Activated naive CD4-positive, alpha-beta T cell treated with anti-CD3 and anti-CD28 coated beads, Interleukin-2, amount 10 ng/mL, durations not matched to agents 7 days and 5 days (primary cell): ENCODE results near the gene SUGCT.
"Not testable (repeated sequence)": the region's sequence is repeated elsewhere in the genome, so short reads cannot be mapped to it uniquely, and the experiment has no call there.

Experiments
- CTCF ChIA-PET: fragments of 350-600 bp; sonication (Branson Sonifier 250); formaldehyde crosslinking; loops from one replicate; lab custom pipeline; 2021; ENCODE audit warnings: antibody characterized with exemption; lab: Charles Lee
- DNase-seq: peaks from one replicate; pipeline ENCODE4 v3.0.0-alpha.2; 2020
- H3K27ac Mint-ChIP-seq: one replicate; pipeline ENCODE4 v1.8.0; 2021; ENCODE audit warnings: mild to moderate bottlenecking, moderate library complexity, mixed read lengths
- H3K27me3 Mint-ChIP-seq: one replicate; pipeline ENCODE4 v1.8.0; 2021; ENCODE audit warnings: mild to moderate bottlenecking, mixed read lengths
- H3K36me3 Mint-ChIP-seq: one replicate; pipeline ENCODE4 v1.8.0; 2021; ENCODE audit warnings: mixed read lengths
- H3K4me1 Mint-ChIP-seq: one replicate; pipeline ENCODE4 v1.8.0; 2021; ENCODE audit warnings: mixed read lengths
- H3K4me3 Mint-ChIP-seq: one replicate; pipeline ENCODE4 v1.8.0; 2021; ENCODE audit warnings: mild to moderate bottlenecking, moderate library complexity, mixed read lengths
- H3K9me3 Mint-ChIP-seq: one replicate; pipeline ENCODE4 v1.8.0; 2021; ENCODE audit warnings: mixed read lengths

SUGCT gene

DNA sequence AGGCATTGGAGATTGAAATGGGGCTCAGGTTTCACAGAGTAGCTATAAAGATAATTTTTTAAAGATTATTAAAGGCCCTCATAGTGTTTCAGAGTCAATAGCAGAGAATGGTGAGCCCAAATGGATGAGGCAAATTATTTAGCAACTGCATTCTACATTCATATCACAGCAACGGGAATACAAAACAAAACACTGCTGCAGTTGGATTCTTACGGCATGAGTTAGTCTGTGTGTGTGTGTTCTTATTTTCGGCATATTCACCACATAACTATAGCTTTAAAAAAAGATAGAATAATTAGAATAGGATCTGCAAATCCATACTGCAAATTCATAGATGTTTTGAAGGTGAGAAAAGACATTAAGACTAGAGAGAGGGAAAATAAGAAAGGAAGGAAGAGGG lies 66.0 kb downstream of the SUGCT start:
- CTCF ChIA-PET: no interaction called here
- no peaks in the 10 kb centered on the region for H3K4me1 Mint-ChIP-seq
- H3K36me3 Mint-ChIP-seq: no peaks in the 10 kb centered on the region
- H3K27me3 Mint-ChIP-seq: no peaks in the 10 kb centered on the region
- H3K27ac Mint-ChIP-seq: no peak overlapping the region
- no peaks in the 10 kb centered on the region for H3K9me3 Mint-ChIP-seq
- no peak overlapping the region for H3K4me3 Mint-ChIP-seq
- DNase-seq: no peak

DNA sequence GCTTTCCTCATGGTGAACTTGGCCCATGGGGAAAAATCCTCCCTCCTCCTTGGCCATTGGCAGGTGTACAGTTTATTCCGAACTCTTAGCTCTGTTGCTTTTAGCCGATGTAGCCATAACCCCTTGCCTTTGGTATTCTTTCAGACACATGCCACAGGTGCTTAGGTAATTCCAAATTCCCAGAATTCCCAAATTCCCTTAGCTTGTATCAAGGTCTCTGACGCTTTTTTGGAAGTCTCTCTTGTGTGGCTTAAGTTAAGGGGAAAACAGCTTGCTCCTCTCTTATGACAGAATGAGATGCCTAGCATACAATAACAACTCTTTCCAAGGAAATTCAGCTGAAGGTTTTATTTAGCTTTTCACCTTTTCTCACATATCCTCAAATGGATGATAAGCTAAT lies 68.0 kb downstream of the SUGCT start:
- no peak overlapping the region for H3K4me3 Mint-ChIP-seq
- H3K27ac Mint-ChIP-seq: no peak overlapping the region
- H3K4me1 Mint-ChIP-seq: no peaks in the 10 kb centered on the region
- CTCF ChIA-PET: interaction anchor here (0.7 kb wide), 1 partner anchor 13 kb away, joined by 3 read pairs; no protein-coding TSS in a partner anchor
- H3K36me3 Mint-ChIP-seq: no peaks in the 10 kb centered on the region
- H3K9me3 Mint-ChIP-seq: no peaks in the 10 kb centered on the region
- no peaks in the 10 kb centered on the region for H3K27me3 Mint-ChIP-seq
- DNase-seq: no peak

DNA sequence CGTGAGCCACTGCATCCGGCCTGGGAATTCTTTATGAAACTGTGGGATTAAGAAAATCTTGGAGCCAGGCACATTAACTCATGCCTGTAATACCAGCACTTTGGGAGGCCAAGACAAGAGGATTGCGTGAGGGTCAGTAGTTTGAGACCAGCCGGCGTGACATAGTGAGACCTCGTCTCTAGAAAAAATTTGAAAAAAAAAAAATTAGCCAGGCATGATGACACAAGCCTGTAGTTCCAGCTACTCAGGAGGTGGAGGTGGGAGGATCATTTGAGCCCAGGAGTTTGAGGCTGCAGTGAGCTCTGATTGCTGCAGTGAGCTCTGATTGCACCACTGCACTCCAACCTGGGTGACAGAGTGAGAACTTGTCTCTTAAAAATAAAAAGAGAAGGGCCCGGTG lies 69.8 kb downstream of the SUGCT start:
- CTCF ChIA-PET: no interaction called here
- no peak overlapping the region for H3K27ac Mint-ChIP-seq
- H3K4me3 Mint-ChIP-seq: no peak overlapping the region
- DNase-seq: no peak
- no peaks in the 10 kb centered on the region for H3K27me3 Mint-ChIP-seq
- H3K36me3 Mint-ChIP-seq: no peaks in the 10 kb centered on the region
- no peaks in the 10 kb centered on the region for H3K9me3 Mint-ChIP-seq
- H3K4me1 Mint-ChIP-seq: no peaks in the 10 kb centered on the region

DNA sequence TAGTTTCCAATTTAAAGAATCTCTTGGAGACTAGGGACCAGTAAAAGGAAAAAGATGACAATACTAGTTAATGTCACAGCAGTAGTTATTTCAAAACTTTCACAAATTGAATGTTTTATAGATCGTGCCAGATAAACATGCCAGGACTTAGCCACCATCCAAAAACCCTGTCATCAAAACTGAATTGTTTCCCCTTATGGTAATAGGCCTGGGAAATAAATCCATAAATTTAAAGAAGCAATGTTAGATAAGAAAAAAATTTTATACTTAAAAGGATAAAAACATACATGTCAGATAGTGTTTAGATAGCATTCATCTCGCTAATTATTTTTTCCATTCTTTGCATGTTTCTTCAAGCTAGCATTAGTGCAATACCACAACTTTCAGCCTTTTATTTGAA lies 71.2 kb downstream of the SUGCT start:
- DNase-seq: no peak
- H3K9me3 Mint-ChIP-seq: no peaks in the 10 kb centered on the region
- H3K36me3 Mint-ChIP-seq: no peaks in the 10 kb centered on the region
- no peaks in the 10 kb centered on the region for H3K27me3 Mint-ChIP-seq
- H3K4me3 Mint-ChIP-seq: no peak overlapping the region
- H3K27ac Mint-ChIP-seq: no peak overlapping the region
- no peaks in the 10 kb centered on the region for H3K4me1 Mint-ChIP-seq
- CTCF ChIA-PET: no interaction called here

DNA sequence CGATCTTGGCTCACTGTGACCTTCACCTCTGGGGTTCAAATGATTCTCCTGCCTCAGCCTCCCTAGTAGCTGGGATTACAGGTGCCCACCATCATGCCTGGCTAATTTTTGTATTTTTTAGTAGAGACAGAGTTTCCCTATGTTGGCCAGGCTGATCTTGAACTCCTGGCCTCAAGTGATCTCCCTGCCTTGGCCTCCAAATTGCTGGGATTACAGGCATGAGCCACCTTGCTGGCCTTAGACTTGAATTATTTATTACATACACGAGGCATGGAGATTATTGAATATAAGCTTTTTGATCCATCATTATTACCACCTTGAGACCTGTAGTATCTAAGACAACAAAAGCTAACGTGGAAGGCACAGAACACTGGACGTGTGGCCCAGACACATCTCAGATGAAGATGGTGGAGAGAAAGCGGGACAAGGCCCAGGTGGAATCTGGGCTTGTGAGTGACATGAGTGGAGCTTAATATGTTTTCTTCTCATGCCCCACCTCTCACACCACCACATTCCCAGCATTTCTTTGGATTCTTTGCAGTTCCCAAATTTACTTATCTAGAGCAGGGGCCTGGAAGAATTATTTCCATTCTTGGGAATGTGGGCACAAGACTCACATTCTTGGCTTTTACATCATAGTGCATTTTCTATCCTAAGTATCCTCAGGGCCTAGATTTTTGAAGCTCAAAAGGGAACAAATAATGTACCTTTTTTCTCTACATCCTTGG lies 76.6 kb downstream of the SUGCT start:
- no peaks in the 10 kb centered on the region for H3K4me1 Mint-ChIP-seq
- no peaks in the 10 kb centered on the region for H3K36me3 Mint-ChIP-seq
- CTCF ChIA-PET: no interaction called here
- no peaks in the 10 kb centered on the region for H3K9me3 Mint-ChIP-seq
- H3K4me3 Mint-ChIP-seq: no peak overlapping the region
- H3K27me3 Mint-ChIP-seq: no peaks in the 10 kb centered on the region
- DNase-seq: no peak
- no peak overlapping the region for H3K27ac Mint-ChIP-seq

DNA sequence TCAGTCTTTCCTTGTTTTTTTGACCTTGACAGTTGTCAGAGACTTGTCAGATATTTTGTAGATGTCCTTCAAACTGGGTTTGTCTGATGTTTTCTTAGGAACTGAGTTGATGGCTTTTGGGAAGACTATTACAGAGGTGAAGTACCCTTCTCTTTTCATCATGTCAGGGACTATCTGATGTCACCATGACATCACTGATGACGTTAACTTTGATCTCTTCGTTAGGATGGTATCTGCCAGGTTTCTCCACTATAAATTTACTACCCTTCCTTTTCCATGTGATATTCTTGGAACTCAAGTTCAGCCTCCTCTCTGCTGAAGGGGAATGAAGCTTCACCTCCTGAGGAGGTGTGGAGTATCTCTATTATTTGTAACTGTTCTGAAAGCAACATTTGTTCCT lies 78.5 kb downstream of the SUGCT start:
- H3K27ac Mint-ChIP-seq: no peak overlapping the region
- H3K4me1 Mint-ChIP-seq: no peaks in the 10 kb centered on the region
- no peak for DNase-seq
- no peaks in the 10 kb centered on the region for H3K36me3 Mint-ChIP-seq
- CTCF ChIA-PET: interaction anchor here (0.7 kb wide), 1 partner anchor 20 kb away, joined by 3 read pairs; no protein-coding TSS in a partner anchor
- H3K9me3 Mint-ChIP-seq: no peaks in the 10 kb centered on the region
- no peak overlapping the region for H3K4me3 Mint-ChIP-seq
- H3K27me3 Mint-ChIP-seq: no peaks in the 10 kb centered on the region

DNA sequence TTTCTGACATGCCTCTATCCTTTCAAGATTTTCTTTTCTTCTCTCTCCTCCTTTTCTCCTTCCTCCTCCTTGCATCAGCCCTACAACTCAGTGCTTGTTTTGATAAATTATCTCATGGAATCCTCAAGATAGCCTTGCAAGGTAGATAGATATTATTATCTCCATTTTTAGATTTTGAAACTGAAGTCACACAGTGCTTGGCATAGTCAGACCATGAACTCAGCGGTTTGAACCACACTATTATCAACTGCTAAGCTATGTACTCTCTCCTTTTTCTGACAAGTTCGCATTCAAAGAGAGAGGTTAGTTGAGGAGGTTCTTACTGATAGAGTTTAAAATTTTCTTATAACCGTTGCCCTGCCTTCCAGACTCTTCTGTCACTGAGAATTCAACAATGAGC lies 79.1 kb downstream of the SUGCT start:
- Mint-ChIP-seq H3K9me3 (no peaks in the 10 kb centered on the region), H3K36me3 (no peaks in the 10 kb centered on the region)
- no peak for DNase-seq

DNA sequence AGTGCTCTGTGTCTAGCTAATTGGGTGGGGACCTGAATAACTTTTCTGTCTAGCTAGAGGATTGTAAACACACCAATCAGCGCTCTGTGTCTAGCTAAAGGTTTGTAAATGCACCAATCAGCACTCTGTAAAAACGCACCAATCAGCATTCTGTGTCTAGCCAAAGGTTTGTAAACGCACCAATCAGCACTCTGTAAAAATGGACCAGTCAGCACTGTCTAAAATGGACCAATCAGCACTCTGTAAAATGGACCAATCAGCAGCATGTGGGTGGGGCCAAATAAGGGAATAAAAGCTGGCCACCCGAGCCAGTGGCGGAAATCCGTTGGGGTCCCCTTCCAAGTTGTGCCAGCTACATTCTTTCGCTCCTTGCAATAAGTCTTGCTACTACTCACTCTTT lies 83.8 kb downstream of the SUGCT start:
- DNase-seq, H3K4me1 Mint-ChIP-seq, H3K4me3 Mint-ChIP-seq, H3K27me3 Mint-ChIP-seq, H3K27ac Mint-ChIP-seq, H3K9me3 Mint-ChIP-seq, CTCF ChIA-PET, H3K36me3 Mint-ChIP-seq: not testable (repeated sequence)

More for the DNA sequence above, 79.1 kb downstream of the SUGCT start:
- Mint-ChIP-seq H3K4me1 (no peaks in the 10 kb centered on the region), H3K4me3 (no peak overlapping the region), H3K27me3 (no peaks in the 10 kb centered on the region), H3K27ac (no peak overlapping the region)
- CTCF ChIA-PET: interaction anchor here (0.7 kb wide), 1 partner anchor 19 kb away, joined by 3 read pairs; no protein-coding TSS in a partner anchor

DNA sequence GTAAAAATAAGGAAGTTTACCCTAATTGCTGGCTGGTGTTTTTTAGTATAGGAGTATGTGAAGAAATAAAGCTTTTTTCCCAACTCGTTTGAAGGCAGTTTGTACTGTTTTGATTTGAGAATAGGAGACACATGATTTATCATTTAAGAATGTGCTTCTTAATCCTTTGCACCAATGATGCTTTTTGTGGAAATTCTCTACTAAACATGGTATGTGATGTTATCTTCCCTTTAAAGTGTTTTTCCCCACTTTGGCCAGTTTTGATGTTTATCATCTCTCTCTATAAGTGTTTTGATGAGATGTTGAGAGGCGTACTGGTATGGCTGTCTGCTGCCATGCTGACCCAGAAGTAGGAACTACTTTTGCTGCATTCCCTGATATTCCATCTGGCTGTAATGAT lies 85.1 kb downstream of the SUGCT start:
- Mint-ChIP-seq H3K36me3 (no peaks in the 10 kb centered on the region), H3K4me3 (no peak overlapping the region), H3K9me3 (no peaks in the 10 kb centered on the region), H3K4me1 (no peaks in the 10 kb centered on the region), H3K27me3 (peaks cover 4% of the 10 kb centered on the region), H3K27ac (no peak overlapping the region)
- CTCF ChIA-PET: no interaction called here
- no peak for DNase-seq

DNA sequence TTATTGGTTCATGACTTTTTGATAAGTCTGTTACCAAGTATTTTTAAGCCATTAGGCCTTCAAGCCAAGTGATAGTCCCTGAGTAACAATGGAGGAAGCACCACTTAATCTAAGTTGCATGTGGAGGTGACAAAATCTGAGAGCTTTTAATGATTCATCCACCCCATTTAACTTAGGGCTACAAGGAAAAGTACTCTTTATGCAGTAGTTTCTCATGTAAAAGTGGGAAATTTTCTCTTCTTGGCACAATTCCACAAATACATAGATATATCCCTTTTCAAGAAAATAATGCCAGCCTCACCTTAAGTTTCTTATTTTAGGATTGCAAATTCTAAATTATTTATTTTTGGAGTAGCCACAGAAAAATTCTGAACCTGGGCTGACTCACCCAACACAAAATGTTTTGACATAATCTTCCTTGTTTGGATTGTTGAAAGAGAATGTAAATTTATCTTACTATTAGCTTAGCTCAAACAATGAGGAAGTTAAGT lies 85.7 kb downstream of the SUGCT start:
- CTCF ChIA-PET: no interaction called here
- Mint-ChIP-seq H3K27ac (no peak overlapping the region), H3K27me3 (peaks cover 4% of the 10 kb centered on the region), H3K4me1 (no peaks in the 10 kb centered on the region), H3K36me3 (no peaks in the 10 kb centered on the region), H3K4me3 (no peak overlapping the region), H3K9me3 (no peaks in the 10 kb centered on the region)
- DNase-seq: no peak

DNA sequence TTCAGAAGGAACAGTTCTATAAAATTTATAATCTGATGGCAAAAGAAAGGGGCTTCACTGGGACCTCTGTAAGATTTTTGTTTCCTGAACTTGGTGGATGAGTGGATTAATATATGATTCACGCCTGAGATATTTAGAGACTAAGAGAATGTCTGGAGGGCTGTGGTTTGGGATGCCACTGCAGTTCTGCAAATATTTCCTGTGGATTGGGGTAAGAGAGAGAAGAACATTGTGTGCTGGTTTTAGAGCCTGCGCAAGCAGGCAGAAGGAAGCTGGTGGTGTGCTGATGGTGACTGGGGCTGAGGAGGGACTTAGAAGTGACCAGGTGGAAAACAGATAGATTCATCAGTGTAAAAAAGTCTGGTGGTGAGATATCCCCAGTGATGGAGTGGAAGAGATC lies 87.0 kb downstream of the SUGCT start:
- DNase-seq: no peak
- Mint-ChIP-seq H3K27me3 (peaks cover 4% of the 10 kb centered on the region), H3K36me3 (no peaks in the 10 kb centered on the region), H3K9me3 (no peaks in the 10 kb centered on the region), H3K4me3 (no peak overlapping the region), H3K27ac (no peak overlapping the region), H3K4me1 (no peaks in the 10 kb centered on the region)
- CTCF ChIA-PET: interaction anchor here (1.2 kb wide), 1 partner anchor 11 kb away, joined by 8 read pairs; no protein-coding TSS in a partner anchor

DNA sequence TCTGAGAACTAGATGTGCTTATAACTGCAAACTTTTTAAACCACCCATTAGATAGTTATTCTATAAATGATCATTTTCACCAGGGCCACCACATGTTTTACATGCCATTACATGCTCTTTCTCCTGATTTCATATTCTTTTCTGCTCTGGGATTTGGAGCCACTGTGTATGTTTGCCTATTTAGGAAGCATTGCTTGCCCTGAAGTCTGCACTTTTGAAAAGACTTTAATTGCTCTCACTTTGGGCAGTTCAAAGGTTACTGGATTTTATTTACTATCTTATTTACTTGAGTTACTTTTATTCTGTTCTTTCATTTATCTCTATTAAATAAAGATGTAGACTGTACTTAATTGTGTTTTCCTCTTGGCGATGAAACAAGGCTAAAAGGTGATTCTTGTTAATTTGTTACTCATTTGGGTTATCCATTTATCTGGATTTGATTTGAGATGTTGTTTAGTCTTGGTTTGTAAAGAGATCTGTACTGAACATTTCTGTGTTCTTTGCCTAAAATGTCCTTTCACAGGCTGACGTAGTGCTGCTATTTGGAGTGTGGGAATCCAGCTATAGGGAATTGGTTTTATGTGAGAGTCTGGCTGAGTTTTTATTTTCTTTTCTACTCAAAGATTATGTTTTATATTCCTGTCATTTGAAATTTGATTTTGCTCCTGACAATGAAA lies 88.8 kb downstream of the SUGCT start:
- H3K27ac Mint-ChIP-seq: no peak overlapping the region
- no peaks in the 10 kb centered on the region for H3K4me1 Mint-ChIP-seq
- H3K36me3 Mint-ChIP-seq: no peaks in the 10 kb centered on the region
- no peak for DNase-seq
- no peak overlapping the region for H3K4me3 Mint-ChIP-seq
- CTCF ChIA-PET: interaction anchor here (1.3 kb wide), 1 partner anchor 10 kb away, joined by 3 read pairs; no protein-coding TSS in a partner anchor
- H3K9me3 Mint-ChIP-seq: no peaks in the 10 kb centered on the region
- peaks cover 4% of the 10 kb centered on the region for H3K27me3 Mint-ChIP-seq

DNA sequence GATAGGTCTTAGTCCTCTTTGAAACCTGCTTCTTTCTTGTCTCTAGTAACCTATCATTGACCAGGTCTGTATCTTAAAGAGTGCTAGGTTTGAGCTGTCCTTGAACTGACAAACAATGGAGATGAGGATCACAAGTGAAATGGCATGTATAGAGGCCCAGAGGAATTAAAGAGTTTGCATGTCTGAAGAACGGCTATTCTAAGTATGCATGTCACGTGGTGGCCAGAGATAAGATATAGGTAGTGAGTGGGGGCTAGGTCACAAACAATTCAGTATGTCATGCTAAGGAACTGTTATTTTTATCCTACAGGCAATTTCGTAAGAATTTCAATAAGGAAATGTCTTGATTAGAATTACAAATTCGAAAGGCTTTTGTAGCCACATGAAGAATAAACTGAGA lies 95.3 kb downstream of the SUGCT start:
- DNase-seq: no peak
- H3K36me3 Mint-ChIP-seq: no peaks in the 10 kb centered on the region
- CTCF ChIA-PET: interaction anchor here (0.7 kb wide), 1 partner anchor 1475 kb away, joined by 3 read pairs; no protein-coding TSS in a partner anchor

DNA sequence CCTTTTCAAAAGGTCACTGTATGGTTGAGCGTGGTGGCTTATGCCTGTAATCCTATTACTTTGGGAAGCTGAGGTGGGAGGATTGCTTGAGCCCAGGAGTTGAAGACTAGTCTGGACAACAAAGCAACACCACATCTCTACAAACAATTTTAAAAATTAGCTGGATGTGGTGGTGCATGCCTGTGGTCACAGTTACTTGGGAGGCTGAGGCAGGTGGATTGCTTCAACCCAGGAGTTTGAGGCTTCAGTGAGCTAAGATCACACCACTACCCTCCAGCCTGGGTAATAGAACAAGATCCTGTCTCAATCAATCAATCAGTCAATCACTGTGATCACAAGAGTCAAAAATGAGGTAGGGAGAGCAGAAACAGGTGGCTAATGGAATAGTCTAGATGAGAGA lies 97.0 kb downstream of the SUGCT start:
- no peak overlapping the region for H3K27ac Mint-ChIP-seq

More for the DNA sequence above, 95.3 kb downstream of the SUGCT start:
- Mint-ChIP-seq H3K4me3 (no peak overlapping the region), H3K27ac (no peak overlapping the region), H3K9me3 (no peaks in the 10 kb centered on the region), H3K27me3 (no peaks in the 10 kb centered on the region), H3K4me1 (peaks cover 8% of the 10 kb centered on the region)

More for the DNA sequence above, 97.0 kb downstream of the SUGCT start:
- CTCF ChIA-PET: interaction anchor here (0.6 to 3.0 kb wide), 8 partner anchors 9 to 1473 kb away, joined by 3 to 14 read pairs (median 4); no protein-coding TSS in a partner anchor
- H3K9me3 Mint-ChIP-seq: no peaks in the 10 kb centered on the region
- H3K4me3 Mint-ChIP-seq: no peak overlapping the region
- H3K27me3 Mint-ChIP-seq: no peaks in the 10 kb centered on the region
- peaks cover 8% of the 10 kb centered on the region for H3K4me1 Mint-ChIP-seq
- DNase-seq: no peak
- no peaks in the 10 kb centered on the region for H3K36me3 Mint-ChIP-seq
